SU-DHL-6 (cell line): Measurements from ENCODE around the gene SLC37A2.

Source experiments
- H2AFZ ChIP-seq: fragments of 200-600 bp; sonication (generic); 2 replicates; pipeline ENCODE4 v1.6.1; 2014; ENCODE audit warnings: low read depth, mild to moderate bottlenecking, moderate library complexity, mixed read lengths, antibody characterized with exemption, low read length; ENCODE audit not compliant: severe bottlenecking
- H3F3A ChIP-seq: fragments of 200-600 bp; shearing (Covaris generic); 2 replicates; pipeline ENCODE4 v1.6.0; 2016; ENCODE audit warnings: antibody characterized with exemption, mild to moderate bottlenecking; ENCODE audit not compliant: insufficient read depth
- H3K27ac ChIP-seq: fragments of 200-600 bp; sonication (generic); 2 replicates; pipeline ENCODE4 v1.5.1; 2016; ENCODE audit warnings: low read depth, mild to moderate bottlenecking, low read length, moderate library complexity, mixed read lengths
- H3K27me3 ChIP-seq: fragments of 200-600 bp; sonication (generic), shearing (Covaris generic); 2 replicates; pipeline ENCODE4 v1.6.0; 2014; ENCODE audit warnings: mild to moderate bottlenecking, low read length
- H3K36me3 ChIP-seq: fragments of 200-600 bp; sonication (generic); 2 replicates; pipeline ENCODE4 v1.6.1; 2014; ENCODE audit warnings: mild to moderate bottlenecking, low read length, mixed read lengths
- H3K4me2 ChIP-seq: fragments of 300-600, 200-600 bp; shearing (Covaris generic), sonication (generic); 2 replicates; pipeline ENCODE4 v1.6.0; 2014; ENCODE audit warnings: low read length, low read depth, mild to moderate bottlenecking; ENCODE audit not compliant: poor library complexity, severe bottlenecking
- H3K4me3 ChIP-seq: fragments of 200-600 bp; sonication (generic); 2 replicates; pipeline ENCODE4 v1.5.1; 2014; ENCODE audit warnings: antibody characterized with exemption, low read length, mild to moderate bottlenecking, mixed read lengths; ENCODE audit not compliant: insufficient read depth, poor library complexity, severe bottlenecking
- H3K79me2 ChIP-seq: fragments of 200-600 bp; sonication (generic); 2 replicates; pipeline ENCODE4 v1.6.1; 2014; ENCODE audit warnings: mild to moderate bottlenecking, low read length, moderate library complexity; ENCODE audit not compliant: insufficient read depth
- H3K9ac ChIP-seq: fragments of 200-600 bp; sonication (generic); 2 replicates; pipeline ENCODE4 v1.7.0; 2014; ENCODE audit warnings: mild to moderate bottlenecking, low read length
- H3K9me2 ChIP-seq: fragments of 200-600 bp; sonication (generic); replicated peaks from 2 replicates; pipeline ENCODE4 v1.6.1; 2014; ENCODE audit warnings: low read length; ENCODE audit not compliant: insufficient read depth
- H3K9me3 ChIP-seq: fragments of 200-600 bp; sonication (generic); 2 replicates; pipeline ENCODE4 v1.6.1; 2014; ENCODE audit warnings: low read length, mixed read lengths; ENCODE audit not compliant: insufficient read depth
- H4K20me1 ChIP-seq: fragments of 200-600 bp; sonication (generic); 2 replicates; pipeline ENCODE4 v1.6.1; 2014; ENCODE audit warnings: low read depth, mild to moderate bottlenecking, antibody characterized with exemption, low read length, moderate library complexity, mixed read lengths
- CTCF ChIP-seq: fragments of 200-600 bp; sonication (generic); IDR thresholded peaks from one replicate; pipeline ENCODE4 v1.5.1; 2017; ENCODE audit warnings: antibody characterized with exemption, mild to moderate bottlenecking, low read length, moderate library complexity; ENCODE audit not compliant: insufficient read depth, poor library complexity, severe bottlenecking
- EZH2phosphoT487 ChIP-seq: fragments of 200-600 bp; sonication (generic), shearing (Covaris generic); conservative IDR thresholded peaks from 2 replicates; pipeline ENCODE4 v1.6.1; 2018; ENCODE audit warnings: mild to moderate bottlenecking, antibody characterized with exemption, low read length, moderate library complexity, mixed read lengths

SLC37A2 gene

DNA sequence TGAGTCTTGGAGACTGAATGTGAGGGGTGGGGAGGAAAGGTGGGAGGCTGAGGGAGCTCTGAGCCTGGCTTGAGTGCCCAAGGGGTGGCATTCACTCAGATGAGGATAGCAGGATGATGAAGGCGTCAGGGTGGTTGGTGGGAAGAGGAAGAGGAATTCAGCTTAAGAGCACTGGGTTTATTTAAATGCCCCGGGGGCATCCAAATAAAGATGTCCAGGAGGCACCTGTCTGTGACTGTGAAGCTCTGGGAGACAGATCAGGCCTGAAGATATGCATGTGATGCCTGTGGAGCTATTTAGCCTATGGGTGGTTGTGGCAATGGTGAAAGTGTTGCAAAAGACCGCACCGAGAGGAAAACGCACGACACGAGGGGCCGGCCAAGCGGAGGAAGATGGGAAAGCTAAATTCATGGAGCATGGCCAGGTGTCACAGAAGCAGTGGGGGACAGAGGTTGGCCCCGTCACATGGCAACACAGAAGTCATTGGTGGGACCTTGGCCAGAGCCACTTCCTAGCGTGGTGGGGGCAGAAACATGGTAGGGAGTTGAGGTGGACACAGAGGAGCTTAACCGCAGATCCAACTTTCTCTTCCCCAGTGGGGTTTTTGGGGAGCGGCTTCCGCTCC is 15.5 kb downstream of the SLC37A2 start:
- H3K9ac ChIP-seq = no peak overlapping the region
- H3K9me2 ChIP-seq = no peaks in the 10 kb centered on the region
- H3K4me2 ChIP-seq = no peak overlapping the region
- no peak overlapping the region for H3K4me3 ChIP-seq
- H3K27me3 ChIP-seq = no peaks in the 10 kb centered on the region
- no peaks in the 10 kb centered on the region for H3K36me3 ChIP-seq
- H3F3A ChIP-seq = no peaks in the 10 kb centered on the region
- TF ChIP-seq CTCF (no peak), EZH2phosphoT487 (no peak)
- no peaks in the 10 kb centered on the region for H4K20me1 ChIP-seq
- H3K27ac ChIP-seq = no peak overlapping the region
- H2AFZ ChIP-seq = no peak overlapping the region
- H3K79me2 ChIP-seq = no peaks in the 10 kb centered on the region
- H3K9me3 ChIP-seq = no peaks in the 10 kb centered on the region

- no peaks in the 10 kb centered on the region for H4K20me1 ChIP-seq
- no peak overlapping the region for H3K4me2 ChIP-seq
- H3K9me2 ChIP-seq = no peaks in the 10 kb centered on the region
- TF ChIP-seq CTCF (no peak), EZH2phosphoT487 (no peak)
- H3K4me3 ChIP-seq = no peak overlapping the region
- no peaks in the 10 kb centered on the region for H3K79me2 ChIP-seq
- no peak overlapping the region for H3K27ac ChIP-seq
- no peak overlapping the region for H3K9ac ChIP-seq
- H2AFZ ChIP-seq = no peak overlapping the region
- H3K27me3 ChIP-seq = no peaks in the 10 kb centered on the region
- no peaks in the 10 kb centered on the region for H3K9me3 ChIP-seq
- no peaks in the 10 kb centered on the region for H3F3A ChIP-seq
- no peaks in the 10 kb centered on the region for H3K36me3 ChIP-seq
These were observed 16.2 kb downstream of the SLC37A2 start for GRCh38 chr11:125079151-125079877.

DNA sequence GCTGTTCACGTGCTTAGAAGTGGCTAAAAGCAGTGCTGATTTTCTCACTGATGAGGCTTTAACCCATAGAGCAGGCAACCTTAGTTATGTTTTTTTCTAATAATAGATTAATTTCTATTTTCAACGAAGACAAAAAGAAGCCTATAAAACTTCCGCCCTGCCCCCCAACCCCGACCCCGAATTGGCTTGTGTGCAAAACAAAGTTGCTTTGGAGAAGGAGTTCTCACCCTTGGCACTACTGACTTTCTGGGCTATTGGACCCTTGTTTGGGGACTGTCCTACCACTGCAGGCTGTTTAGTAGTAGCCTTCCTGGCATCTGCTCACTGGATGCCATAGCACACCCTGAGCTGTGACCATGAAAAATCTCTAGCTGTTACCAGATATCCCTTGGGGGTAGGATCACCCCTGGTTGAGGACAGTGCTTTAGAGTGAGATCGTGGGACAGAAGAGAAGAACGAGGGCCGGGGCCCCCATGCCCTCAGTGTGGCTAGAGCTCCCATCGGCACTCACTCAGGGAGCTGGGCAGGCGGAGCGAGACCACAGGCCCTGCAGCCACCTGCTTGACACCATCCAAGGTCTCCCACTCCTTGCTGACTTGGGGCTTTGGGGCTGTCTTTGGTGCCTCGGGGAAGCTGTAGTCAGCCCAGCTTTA is 16.9 kb downstream of the SLC37A2 start:
- TF ChIP-seq EZH2phosphoT487 (no peak), CTCF (no peak)
- Histone ChIP-seq H3K27me3 (no peaks in the 10 kb centered on the region), H3K27ac (no peak overlapping the region), H3K9ac (no peak overlapping the region), H4K20me1 (no peaks in the 10 kb centered on the region), H3K9me3 (no peaks in the 10 kb centered on the region), H3K4me2 (no peak overlapping the region), H3F3A (no peaks in the 10 kb centered on the region), H3K79me2 (no peaks in the 10 kb centered on the region), H2AFZ (no peak overlapping the region), H3K4me3 (no peak overlapping the region), H3K9me2 (no peaks in the 10 kb centered on the region), H3K36me3 (no peaks in the 10 kb centered on the region)
